ENCODE results near the gene NLRP9.
"Not testable (repeated sequence)": the region's sequence is repeated elsewhere in the genome, so short reads cannot be mapped to it uniquely, and the experiment has no call there.

Gene NLRP9

DNA sequence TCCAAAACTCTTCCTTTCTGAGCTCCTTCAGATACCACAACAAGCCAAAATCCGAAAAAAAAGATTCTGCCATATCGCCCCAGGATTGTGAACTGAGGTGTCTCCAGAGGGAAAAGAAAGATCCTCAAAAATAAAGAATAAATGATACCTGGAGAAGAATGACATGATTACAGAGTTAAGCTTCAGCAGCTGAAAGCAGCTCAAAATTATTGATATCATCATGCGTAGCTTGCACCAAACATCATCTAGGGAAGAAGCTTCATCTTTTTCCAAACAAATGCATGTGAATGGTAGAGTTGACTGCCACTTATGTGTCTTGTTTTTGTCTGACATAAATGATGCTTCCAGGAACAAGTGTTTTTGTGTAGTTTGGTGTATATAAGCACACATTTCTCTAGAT is at the start of gene NLRP9:
Gene NLRP9, minus strand, starts transcription at position 101 of the 400 bp plus-strand sequence. Its CDS starts 28 bp downstream, at position 73.
- DNase-seq = no peak

- DNase-seq = no peak
Observed at GRCh38 chr19:55781112-55781511, 42.9 kb upstream of the NLRP9 start.

DNA sequence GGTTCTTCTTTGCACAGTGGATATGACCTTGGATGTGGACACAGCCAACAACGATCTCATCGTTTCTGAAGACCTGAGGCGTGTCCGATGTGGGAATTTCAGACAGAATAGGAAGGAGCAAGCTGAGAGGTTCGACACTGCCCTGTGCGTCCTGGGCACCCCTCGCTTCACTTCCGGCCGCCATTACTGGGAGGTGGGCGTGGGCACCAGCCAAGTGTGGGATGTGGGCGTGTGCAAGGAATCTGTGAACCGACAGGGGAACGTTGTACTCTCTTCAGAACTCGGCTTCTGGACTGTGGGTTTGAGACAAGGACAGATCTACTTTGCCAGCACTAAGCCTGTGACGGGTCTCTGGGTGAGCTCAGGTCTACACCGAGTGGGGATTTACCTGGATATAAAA is 40.1 kb upstream of the NLRP9 start:
- no peak for DNase-seq

DNA sequence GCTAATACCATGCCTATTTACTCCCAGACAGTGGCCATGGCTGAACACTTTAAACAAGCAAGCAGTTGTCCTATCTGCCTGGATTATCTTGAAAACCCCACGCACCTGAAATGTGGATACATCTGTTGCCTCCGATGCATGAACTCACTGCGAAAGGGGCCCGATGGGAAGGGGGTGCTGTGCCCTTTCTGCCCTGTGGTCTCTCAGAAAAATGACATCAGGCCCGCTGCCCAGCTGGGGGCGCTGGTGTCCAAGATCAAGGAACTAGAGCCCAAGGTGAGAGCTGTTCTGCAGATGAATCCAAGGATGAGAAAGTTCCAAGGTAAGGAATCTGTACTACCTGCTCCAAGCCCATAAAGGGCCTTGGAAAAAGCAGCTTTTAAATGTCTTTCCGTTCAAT is 39.3 kb upstream of the NLRP9 start:
- no peak for DNase-seq

DNA sequence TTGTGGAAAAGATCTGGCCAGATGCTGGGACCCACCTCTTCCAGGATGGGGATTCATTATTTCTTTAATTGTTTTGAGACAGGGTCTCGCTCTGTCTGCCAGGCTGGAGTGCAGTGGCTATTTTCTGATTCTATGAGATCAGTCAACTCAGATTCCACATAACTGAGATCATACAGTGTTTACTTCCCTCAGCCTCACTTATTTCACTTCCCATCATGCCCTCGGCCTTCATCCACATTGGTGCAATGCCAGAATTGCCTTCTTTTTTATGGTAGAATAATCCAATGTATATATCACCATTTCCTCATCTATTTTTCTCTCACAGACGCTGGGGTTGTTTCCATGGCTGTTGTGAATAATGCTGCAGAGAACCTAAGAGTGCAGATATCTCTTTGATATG is 31.4 kb upstream of the NLRP9 start:
- not testable (repeated sequence) for DNase-seq

DNA sequence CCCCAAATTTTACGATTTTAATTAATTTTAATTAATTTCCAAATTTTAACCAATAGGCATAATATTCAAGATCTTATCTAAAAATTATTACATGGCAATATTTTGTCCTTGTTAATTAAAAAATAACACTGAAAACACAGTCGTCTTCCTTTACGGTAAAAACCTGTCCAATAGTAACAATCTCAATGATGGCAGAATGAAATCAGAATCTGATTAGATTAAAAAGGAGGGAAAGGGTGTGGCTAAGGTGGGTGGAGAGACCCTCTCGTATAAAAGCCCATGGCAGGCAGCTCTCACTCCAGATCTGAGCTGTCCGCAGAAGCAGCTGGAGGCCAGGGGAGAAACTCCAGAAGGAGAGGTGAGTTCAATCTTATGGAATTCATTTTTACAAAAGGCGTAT is 30.6 kb upstream of the NLRP9 start, which contains the start of gene RFPL4AL1:
Gene RFPL4AL1, plus strand, starts transcription at position 301 of the 400 bp plus-strand sequence. CDS start 2,687 bp downstream, outside the sequence.
- not testable (repeated sequence) for DNase-seq

DNA sequence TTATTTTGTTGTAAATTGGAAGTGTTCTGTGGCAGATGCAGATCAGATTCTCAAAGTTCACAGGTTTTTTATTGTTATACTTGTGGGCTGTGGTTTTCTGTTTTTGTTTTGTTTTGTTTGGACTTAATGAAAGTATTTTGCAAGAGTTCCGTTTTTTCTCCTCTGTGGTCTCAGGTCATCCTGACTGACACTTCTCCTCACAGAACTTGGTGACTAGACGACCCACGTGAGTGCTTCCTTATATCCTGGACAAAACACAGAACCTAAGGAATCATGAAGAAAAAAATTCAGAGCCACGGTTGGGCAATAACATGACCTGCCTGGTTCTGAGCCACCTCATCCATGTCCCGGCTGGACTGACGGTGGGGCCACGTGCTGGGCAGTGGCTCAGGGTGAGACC is 28.3 kb upstream of the NLRP9 start:
- DNase-seq = no peak

GRCh38 chr19:55758797-55759196 is 20.6 kb upstream of the NLRP9 start, which contains the start of gene RFPL4A:
Gene RFPL4A (plus strand): TSS chr19:55759097. CDS start chr19:55761801, 2,704 bp downstream.
- DNase-seq = not testable (repeated sequence)

DNA sequence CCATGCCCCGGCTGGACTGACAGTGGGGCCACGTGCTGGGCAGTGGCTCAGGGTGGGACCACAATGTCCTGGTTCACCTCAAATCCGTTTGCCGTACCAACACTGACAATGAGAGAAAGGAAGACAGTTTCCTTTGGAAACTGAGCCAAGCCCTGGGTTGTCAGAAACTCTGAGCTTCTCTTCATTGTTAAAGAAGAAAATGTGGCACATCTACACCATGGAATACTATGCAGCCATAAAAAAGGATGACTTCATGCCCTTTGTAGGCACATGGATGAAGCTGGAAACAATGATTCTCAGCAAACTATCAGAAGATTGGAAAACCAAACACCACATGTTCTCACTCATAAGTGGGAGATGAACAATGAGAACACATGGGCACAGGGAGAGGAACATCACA is 18.6 kb upstream of the NLRP9 start:
- not testable (repeated sequence) for DNase-seq

- DNase-seq = no peak
Observed at GRCh38 chr19:55753401-55753800, 15.2 kb upstream of the NLRP9 start.

GRCh38 chr19:55750715-55751114 is 12.5 kb upstream of the NLRP9 start:
- DNase-seq = no peak

DNA sequence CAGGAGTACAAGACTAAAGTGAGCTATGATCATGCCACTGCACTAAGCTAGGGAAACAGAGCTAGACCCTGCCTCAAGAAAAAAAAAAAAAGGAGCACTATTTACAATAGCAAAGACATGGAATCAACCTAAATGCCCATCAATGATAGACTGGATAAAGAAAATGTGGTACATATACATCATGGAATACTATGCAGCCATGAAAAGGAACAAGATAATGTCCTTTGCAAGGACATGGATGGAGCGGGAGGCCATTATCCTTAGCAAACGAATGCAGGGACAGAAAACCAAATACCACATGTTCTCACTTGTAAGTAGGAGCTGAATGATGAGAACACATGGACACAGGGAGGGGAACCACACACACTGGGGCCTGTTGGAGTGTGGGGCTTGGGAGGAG is 7.8 kb downstream of the NLRP9 start:
- not testable (repeated sequence) for DNase-seq

DNA sequence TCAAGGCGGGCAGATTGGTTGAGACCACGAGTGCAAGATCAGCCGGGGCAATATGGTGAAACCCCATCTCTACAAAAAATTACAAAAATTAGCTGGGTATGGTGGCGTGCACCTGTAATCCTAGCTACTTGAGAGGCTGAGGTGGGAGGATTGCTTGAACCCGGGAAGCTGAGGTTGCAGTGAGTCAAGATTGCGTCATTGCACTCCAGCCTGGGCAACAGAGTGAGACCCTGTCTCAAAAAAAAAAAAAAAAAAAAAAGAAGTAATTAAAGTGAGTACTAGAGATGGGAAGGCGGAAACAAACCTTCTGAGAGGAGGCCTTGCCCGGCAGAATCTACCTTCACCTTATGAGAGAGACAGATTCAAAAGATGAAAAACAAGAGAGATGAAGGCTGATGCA is 14.7 kb downstream of the NLRP9 start:
- no peak for DNase-seq

DNA sequence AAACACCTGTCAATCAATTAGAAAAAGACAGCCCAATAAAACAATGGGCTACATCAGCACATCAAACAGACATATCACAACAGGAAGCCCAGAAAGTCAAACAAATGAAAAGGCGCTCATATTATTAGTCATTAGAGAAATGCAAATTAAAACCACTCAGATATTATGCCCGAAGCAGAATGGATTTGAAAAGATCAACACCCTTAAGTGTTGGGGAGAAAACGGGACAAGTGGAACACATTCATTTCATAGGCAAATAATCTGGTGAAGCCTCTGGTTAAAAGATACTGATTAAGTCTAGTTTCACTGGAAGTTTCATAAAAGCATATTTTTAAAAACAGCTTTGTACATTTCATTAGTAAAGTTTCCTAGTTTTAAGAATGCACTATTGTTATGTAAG is 17.4 kb downstream of the NLRP9 start:
- no peak for DNase-seq

DNA sequence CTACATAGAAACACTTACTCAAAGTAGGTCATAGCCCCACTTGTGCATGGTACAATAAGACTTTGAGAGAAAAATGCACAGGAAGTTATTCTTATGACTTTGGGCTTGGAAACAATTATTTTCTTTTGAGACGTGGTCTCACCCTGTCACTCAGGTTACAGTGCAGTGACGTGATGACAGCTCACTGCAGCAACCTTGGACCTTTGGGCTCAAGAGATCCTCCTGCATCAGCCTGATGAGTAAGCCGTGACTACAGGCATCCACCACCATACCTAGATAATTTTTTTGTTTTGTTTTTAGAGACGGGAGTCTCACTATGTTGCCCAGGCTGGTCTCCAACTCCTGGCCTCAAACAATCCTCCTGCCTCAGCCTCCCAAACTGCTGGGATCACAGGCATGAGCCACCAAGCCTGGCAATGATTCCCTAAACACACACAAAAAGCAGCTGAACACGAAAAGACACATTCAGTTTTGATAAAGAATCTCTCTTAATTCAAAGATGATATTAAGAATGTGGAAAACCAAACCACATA is 17.9 kb downstream of the NLRP9 start:
- no peak for DNase-seq

GRCh38 chr19:55717879-55718711 is 20.1 kb downstream of the NLRP9 start:
- not testable (repeated sequence) for DNase-seq

- no peak for DNase-seq
Observed at GRCh38 chr19:55717251-55717650, 21.0 kb downstream of the NLRP9 start.

- DNase-seq = no peak
Observed at GRCh38 chr19:55716531-55716930, 21.7 kb downstream of the NLRP9 start.

GRCh38 chr19:55712804-55713631 is 25.2 kb downstream of the NLRP9 start:
- DNase-seq = no peak

- no peak for DNase-seq
Observed at GRCh38 chr19:55711719-55712118, 26.5 kb downstream of the NLRP9 start.

DNA sequence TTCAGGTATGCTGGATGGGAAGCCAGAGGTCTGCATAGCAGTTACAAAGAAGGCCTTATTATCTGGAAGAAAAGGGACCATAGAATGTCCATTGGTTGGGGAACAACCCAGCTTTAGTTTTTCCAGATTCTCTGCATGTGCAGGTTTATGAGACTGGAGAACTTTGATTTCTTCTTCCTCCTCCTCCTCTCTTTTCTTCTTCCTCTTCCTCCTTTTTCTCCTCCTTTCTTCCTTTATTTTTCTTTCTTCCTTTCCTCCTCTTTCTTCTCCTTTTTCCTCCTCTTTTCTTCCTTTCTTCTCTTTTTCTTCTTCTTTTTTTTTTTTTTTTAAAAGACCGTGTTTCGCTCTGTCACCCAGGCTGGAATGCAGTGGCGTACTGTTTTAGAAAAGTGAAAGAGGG is 32.2 kb downstream of the NLRP9 start:
- no peak for DNase-seq

GRCh38 chr19:55704494-55705245 is 33.5 kb downstream of the NLRP9 start:
- DNase-seq = no peak

GRCh38 chr19:55703790-55704215 is 34.4 kb downstream of the NLRP9 start:
- peak; percentile 52 for DNase-seq

Measured in activated T-cell treated with anti-CD3 and anti-CD28 coated beads, Interleukin-2, amount 50 U/mL, for 1 hour (primary cell).